Neural cell (in vitro differentiated cells): Measurements from ENCODE around the gene ALG3. TPM values are rescaled to one million over a fixed set of nuclear protein-coding genes. Genes with fewer than 3 reads are reported as not detected.
A peak's percentile ranks its signal among the peaks of the same experiment; 100 is the strongest.

ENCODE experiments used
- H2AFZ ChIP-seq: fragments of 200-600, 300-800 bp; sonication (generic), shearing (Covaris generic); 2 replicates; pipeline ENCODE4 v1.6.0; 2014; ENCODE audit warnings: low read depth, mild to moderate bottlenecking, antibody characterized with exemption, low read length, moderate library complexity
- H3F3A ChIP-seq: fragments of 200-600 bp; shearing (Covaris generic); 2 replicates; pipeline ENCODE4 v1.6.1; 2016; ENCODE audit warnings: mild to moderate bottlenecking, moderate library complexity, mixed read lengths, antibody characterized with exemption, low read length; ENCODE audit not compliant: insufficient read depth, poor library complexity, severe bottlenecking
- H3K27ac ChIP-seq: fragments of 200-600, 300-800 bp; sonication (generic), shearing (Covaris generic); 2 replicates; pipeline ENCODE4 v1.5.1; 2014; ENCODE audit warnings: mild to moderate bottlenecking, low read length, moderate library complexity
- H3K27me3 ChIP-seq: fragments of 300-800, 200-600 bp; sonication (generic), shearing (Covaris generic); 2 replicates; pipeline ENCODE4 v1.6.0; 2014; ENCODE audit warnings: mild to moderate bottlenecking, low read depth, low read length, moderate library complexity; ENCODE audit not compliant: insufficient read depth
- H3K36me3 ChIP-seq: fragments of 300-800, 200-600 bp; sonication (generic), shearing (Covaris generic); 2 replicates; pipeline ENCODE4 v1.5.1; 2014; ENCODE audit warnings: mild to moderate bottlenecking, antibody characterized with exemption, low read length, moderate library complexity; ENCODE audit not compliant: insufficient read depth
- H3K4me2 ChIP-seq: fragments of 300-800, 200-600 bp; sonication (generic), shearing (Covaris generic); 2 replicates; pipeline ENCODE4 v1.6.0; 2014; ENCODE audit warnings: mild to moderate bottlenecking, low read length
- H3K4me3 ChIP-seq: fragments of 300-800, 200-600 bp; sonication (generic), shearing (Covaris generic); 2 replicates; pipeline ENCODE4 v1.5.1; 2014; ENCODE audit warnings: mild to moderate bottlenecking, low read length, moderate library complexity
- H3K79me2 ChIP-seq: fragments of 200-600 bp; shearing (Covaris generic); replicated peaks from 2 replicates; pipeline ENCODE4 v1.6.0; 2014; ENCODE audit warnings: mild to moderate bottlenecking, low read length, moderate library complexity; ENCODE audit not compliant: insufficient read depth
- H3K9ac ChIP-seq: fragments of 300-800, 200-600 bp; sonication (generic), shearing (Covaris generic); 2 replicates; pipeline ENCODE4 v1.6.1; 2016; ENCODE audit warnings: mild to moderate bottlenecking, low read length, mixed read lengths
- H3K9me2 ChIP-seq: fragments of 200-600 bp; shearing (Covaris generic); 2 replicates; pipeline ENCODE4 v1.6.1; 2016; ENCODE audit warnings: mild to moderate bottlenecking, low read length, mixed read lengths; ENCODE audit not compliant: insufficient read depth
- H3K9me3 ChIP-seq: fragments of 200-600, 300-800 bp; sonication (generic), shearing (Covaris generic); 2 replicates; pipeline ENCODE4 v1.6.1; 2016; ENCODE audit warnings: mild to moderate bottlenecking, mixed run types, low read length, moderate library complexity, mixed read lengths
- H4K20me1 ChIP-seq: fragments of 200-600 bp; shearing (Covaris generic); 2 replicates; pipeline ENCODE4 v1.6.1; 2016; ENCODE audit warnings: mild to moderate bottlenecking, mixed run types; ENCODE audit not compliant: insufficient read depth
- EP300 ChIP-seq: fragments of 450-650 bp; conservative IDR thresholded peaks from 2 replicates; pipeline ENCODE4 v1.6.1; 2014; ENCODE audit warnings: antibody characterized with exemption, mild to moderate bottlenecking, moderate library complexity; ENCODE audit not compliant: poor library complexity, severe bottlenecking
- EZH2 ChIP-seq: fragments of 200-600, 300-800 bp; shearing (Covaris generic), sonication (generic); IDR thresholded peaks from 2 replicates; pipeline ENCODE4 v1.6.1; 2014; ENCODE audit warnings: antibody characterized with exemption, low read length, borderline replicate concordance, mild to moderate bottlenecking; ENCODE audit not compliant: insufficient read depth, poor library complexity, severe bottlenecking
- MXI1 ChIP-seq: fragments of 450-650 bp; conservative IDR thresholded peaks from 2 replicates; pipeline ENCODE4 v1.6.1; 2014; ENCODE audit warnings: antibody characterized with exemption, mild to moderate bottlenecking; ENCODE audit not compliant: poor library complexity, severe bottlenecking
- POLR2AphosphoS5 ChIP-seq: IDR thresholded peaks from 2 replicates; pipeline ENCODE4 v1.6.1; 2012
- RAD21 ChIP-seq: fragments of 450-650 bp; conservative IDR thresholded peaks from 2 replicates; pipeline ENCODE4 v1.6.1; 2014; ENCODE audit warnings: antibody characterized with exemption, mild to moderate bottlenecking, moderate library complexity
- SMC3 ChIP-seq: fragments of 450-650 bp; conservative IDR thresholded peaks from 2 replicates; pipeline ENCODE4 v1.6.1; 2014; ENCODE audit warnings: antibody characterized with exemption, mild to moderate bottlenecking, moderate library complexity; ENCODE audit not compliant: poor library complexity
- TAF1 ChIP-seq: IDR thresholded peaks from 2 replicates; pipeline ENCODE4 v1.6.1; 2012; ENCODE audit warnings: low read depth
- polyA minus RNA-seq: library from RNA; depleted of rRNA, polyadenylated mRNA; stranded (reverse); fragments of >200 nt; gene quantifications from 2 replicates; pipeline ENCODE4 v1.2.3, GENCODE V29; 2014
- polyA plus RNA-seq: library from polyadenylated mRNA; depleted of rRNA; stranded (reverse); fragments of >200 nt; gene quantifications from 2 replicates; pipeline ENCODE4 v1.2.3, GENCODE V29; 2014
- TF ChIP-seq, protein P1 (sequence below): IDR thresholded peaks from 2 replicates; pipeline ENCODE4 v1.6.1; 2012; ENCODE audit warnings: borderline replicate concordance
- TF ChIP-seq, protein P2 (sequence below): fragments of 450-650 bp; IDR thresholded peaks from 2 replicates; pipeline ENCODE4 v1.5.1; 2014; ENCODE audit warnings: antibody characterized with exemption, mild to moderate bottlenecking, moderate library complexity; ENCODE audit not compliant: poor library complexity, severe bottlenecking

ALG3 gene
- polyA plus RNA-seq, result 10.8 and 13.5 TPM in 2 replicates
- polyA minus RNA-seq, result 17.3 and 17.7 TPM in 2 replicates

DNA sequence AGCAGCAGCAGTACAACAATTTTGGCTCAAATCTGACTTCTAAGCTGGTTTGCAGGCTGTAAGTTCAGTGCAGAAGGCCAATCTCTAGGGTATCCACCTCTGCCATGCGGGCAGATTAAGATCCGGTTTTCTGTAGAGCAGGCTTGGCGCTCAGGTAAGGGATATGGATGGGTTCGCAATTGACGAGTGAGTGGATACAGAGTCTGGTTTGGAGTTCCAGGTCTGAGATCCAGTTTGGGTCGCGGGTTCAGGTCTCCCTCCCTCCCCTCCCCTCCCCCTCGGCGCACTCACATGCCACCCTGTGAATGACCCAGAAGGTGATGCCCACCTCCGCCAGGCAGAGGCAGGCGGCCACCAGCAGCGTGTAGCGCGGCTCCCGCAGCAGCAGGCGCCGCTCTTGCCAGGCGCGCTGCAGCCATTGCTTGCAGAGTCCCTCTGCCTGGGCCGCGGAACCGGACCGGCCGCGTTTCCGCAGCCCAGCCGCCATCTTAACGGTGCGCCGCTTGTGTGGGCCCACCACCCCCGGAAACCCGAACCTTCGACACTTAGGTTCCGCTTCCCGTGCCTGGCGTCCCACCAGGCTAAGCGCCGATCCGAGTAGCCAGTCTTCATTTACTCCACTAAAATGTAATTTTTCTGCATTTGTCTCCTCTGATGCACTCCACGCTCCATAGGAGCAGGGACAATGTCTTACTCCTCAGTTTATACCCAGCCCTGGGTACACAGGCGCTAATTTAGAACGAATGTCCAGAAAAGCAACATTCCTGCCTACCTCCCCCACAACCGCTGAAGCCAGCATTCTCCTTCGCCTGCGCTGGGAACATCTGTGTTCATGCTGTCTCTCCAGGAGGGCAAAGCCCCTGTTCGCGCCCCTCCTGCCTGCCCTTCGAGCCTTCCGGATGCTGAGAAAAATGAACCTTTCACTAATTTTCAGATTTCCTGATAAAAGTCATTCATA, at the start of gene ALG3:
Gene ALG3 (minus strand): TSS at position 509 of the 958 bp plus-strand sequence. CDS start 22 bp downstream, at position 487.
- peak within 1 kb of the TSS; percentile 70 for H3K9ac ChIP-seq
- H3K36me3 ChIP-seq, result no peaks in the 10 kb centered on the region
- no peaks in the 10 kb centered on the region for H4K20me1 ChIP-seq
- H3K9me3 ChIP-seq, result no peaks in the 10 kb centered on the region
- no peaks in the 10 kb centered on the region for H3K79me2 ChIP-seq
- no peaks in the 10 kb centered on the region for H3F3A ChIP-seq
- H3K27me3 ChIP-seq, result no peaks in the 10 kb centered on the region
- TF ChIP-seq POLR2AphosphoS5 (peak; percentile 85), SMC3 (peak; percentile 17), EZH2 (no peak), RAD21 (peak; percentile 33), TAF1 (peak; percentile 83), MXI1 (peak; percentile 90), EP300 (peak; percentile 34)
- TF ChIP-seq, protein P1, sequence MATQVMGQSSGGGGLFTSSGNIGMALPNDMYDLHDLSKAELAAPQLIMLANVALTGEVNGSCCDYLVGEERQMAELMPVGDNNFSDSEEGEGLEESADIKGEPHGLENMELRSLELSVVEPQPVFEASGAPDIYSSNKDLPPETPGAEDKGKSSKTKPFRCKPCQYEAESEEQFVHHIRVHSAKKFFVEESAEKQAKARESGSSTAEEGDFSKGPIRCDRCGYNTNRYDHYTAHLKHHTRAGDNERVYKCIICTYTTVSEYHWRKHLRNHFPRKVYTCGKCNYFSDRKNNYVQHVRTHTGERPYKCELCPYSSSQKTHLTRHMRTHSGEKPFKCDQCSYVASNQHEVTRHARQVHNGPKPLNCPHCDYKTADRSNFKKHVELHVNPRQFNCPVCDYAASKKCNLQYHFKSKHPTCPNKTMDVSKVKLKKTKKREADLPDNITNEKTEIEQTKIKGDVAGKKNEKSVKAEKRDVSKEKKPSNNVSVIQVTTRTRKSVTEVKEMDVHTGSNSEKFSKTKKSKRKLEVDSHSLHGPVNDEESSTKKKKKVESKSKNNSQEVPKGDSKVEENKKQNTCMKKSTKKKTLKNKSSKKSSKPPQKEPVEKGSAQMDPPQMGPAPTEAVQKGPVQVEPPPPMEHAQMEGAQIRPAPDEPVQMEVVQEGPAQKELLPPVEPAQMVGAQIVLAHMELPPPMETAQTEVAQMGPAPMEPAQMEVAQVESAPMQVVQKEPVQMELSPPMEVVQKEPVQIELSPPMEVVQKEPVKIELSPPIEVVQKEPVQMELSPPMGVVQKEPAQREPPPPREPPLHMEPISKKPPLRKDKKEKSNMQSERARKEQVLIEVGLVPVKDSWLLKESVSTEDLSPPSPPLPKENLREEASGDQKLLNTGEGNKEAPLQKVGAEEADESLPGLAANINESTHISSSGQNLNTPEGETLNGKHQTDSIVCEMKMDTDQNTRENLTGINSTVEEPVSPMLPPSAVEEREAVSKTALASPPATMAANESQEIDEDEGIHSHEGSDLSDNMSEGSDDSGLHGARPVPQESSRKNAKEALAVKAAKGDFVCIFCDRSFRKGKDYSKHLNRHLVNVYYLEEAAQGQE, result peak; percentile 58
- TF ChIP-seq, protein P2, sequence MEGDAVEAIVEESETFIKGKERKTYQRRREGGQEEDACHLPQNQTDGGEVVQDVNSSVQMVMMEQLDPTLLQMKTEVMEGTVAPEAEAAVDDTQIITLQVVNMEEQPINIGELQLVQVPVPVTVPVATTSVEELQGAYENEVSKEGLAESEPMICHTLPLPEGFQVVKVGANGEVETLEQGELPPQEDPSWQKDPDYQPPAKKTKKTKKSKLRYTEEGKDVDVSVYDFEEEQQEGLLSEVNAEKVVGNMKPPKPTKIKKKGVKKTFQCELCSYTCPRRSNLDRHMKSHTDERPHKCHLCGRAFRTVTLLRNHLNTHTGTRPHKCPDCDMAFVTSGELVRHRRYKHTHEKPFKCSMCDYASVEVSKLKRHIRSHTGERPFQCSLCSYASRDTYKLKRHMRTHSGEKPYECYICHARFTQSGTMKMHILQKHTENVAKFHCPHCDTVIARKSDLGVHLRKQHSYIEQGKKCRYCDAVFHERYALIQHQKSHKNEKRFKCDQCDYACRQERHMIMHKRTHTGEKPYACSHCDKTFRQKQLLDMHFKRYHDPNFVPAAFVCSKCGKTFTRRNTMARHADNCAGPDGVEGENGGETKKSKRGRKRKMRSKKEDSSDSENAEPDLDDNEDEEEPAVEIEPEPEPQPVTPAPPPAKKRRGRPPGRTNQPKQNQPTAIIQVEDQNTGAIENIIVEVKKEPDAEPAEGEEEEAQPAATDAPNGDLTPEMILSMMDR, result peak; percentile 16
- peak within 1 kb of the TSS; percentile 97 for H3K4me2 ChIP-seq
- H3K9me2 ChIP-seq, result no peaks in the 10 kb centered on the region
- peak within 1 kb of the TSS; percentile 74 for H2AFZ ChIP-seq
- H3K27ac ChIP-seq, result peak within 1 kb of the TSS; percentile 77
- H3K4me3 ChIP-seq, result peak within 1 kb of the TSS; percentile 73

DNA sequence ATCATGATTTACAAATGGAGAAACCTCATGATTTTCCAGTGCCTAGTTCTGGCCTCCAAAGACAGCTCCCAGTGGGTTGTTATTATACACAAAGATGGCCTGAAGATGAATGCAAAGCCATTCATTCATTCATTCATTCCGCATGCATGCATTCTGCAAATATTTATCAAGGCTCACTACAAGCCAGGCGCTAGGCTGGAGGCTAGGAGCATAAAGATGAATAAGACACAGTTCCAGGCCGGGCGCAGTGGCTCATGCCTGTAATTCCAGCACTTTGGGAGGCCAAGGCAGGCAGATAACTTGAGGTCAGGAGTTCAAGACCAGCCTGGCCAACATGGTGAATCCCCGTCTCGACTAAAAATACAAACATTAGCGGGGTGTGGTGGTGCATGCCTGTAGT, 47.9 kb upstream of the ALG3 start:
- TF ChIP-seq, protein P1, result no peak
- TF ChIP-seq SMC3 (no peak), MXI1 (no peak), EP300 (no peak), EZH2 (no peak)
- TF ChIP-seq, protein P2, result no peak
- no peaks in the 10 kb centered on the region for H3K27me3 ChIP-seq

More for the DNA sequence above, 47.9 kb upstream of the ALG3 start:
- Histone ChIP-seq H3K36me3 (no peaks in the 10 kb centered on the region), H2AFZ (no peak overlapping the region), H3K4me2 (no peak overlapping the region), H4K20me1 (no peaks in the 10 kb centered on the region), H3K4me3 (no peak overlapping the region), H3K27ac (no peak overlapping the region), H3K9me3 (no peaks in the 10 kb centered on the region), H3F3A (no peaks in the 10 kb centered on the region), H3K9me2 (no peaks in the 10 kb centered on the region), H3K9ac (no peak overlapping the region), H3K79me2 (peaks cover 21% of the 10 kb centered on the region)
